Activated CD8-positive, alpha-beta T cell treated with anti-CD3 and anti-CD28 coated beads for 36 hours (primary cell): Measurements from ENCODE around the gene PIK3C2G. TPM values are rescaled to one million over a fixed set of nuclear protein-coding genes. Genes with fewer than 3 reads are reported as not detected.

Source experiments
- ATAC-seq: fragments of 200-7000 bp; cut with Tn5 transposase; one replicate; pipeline ENCODE4 v1.10.0; 2021; ENCODE audit warnings: mild to moderate bottlenecking, moderate library complexity
- CTCF ChIA-PET: fragments of 350-600 bp; sonication (Branson Sonifier 250); formaldehyde crosslinking; loops from one replicate; lab custom pipeline; 2021; ENCODE audit warnings: antibody characterized with exemption; lab: Charles Lee
- POLR2A ChIA-PET: fragments of 350-600 bp; sonication (Branson Sonifier 250); formaldehyde crosslinking; loops from one replicate; lab custom pipeline; 2021; ENCODE audit warnings: antibody characterized with exemption; lab: Charles Lee
- DNase-seq: peaks from one replicate; pipeline ENCODE4 v3.0.0-alpha.2; 2020
- H3K27ac Mint-ChIP-seq: one replicate; pipeline ENCODE4 v1.8.0; 2021; ENCODE audit warnings: mild to moderate bottlenecking, mixed read lengths
- H3K27me3 Mint-ChIP-seq: one replicate; pipeline ENCODE4 v1.8.0; 2021; ENCODE audit warnings: mixed read lengths
- H3K36me3 Mint-ChIP-seq: one replicate; pipeline ENCODE4 v1.8.0; 2021; ENCODE audit warnings: low read depth, mixed read lengths
- H3K4me1 Mint-ChIP-seq: one replicate; pipeline ENCODE4 v1.8.0; 2021; ENCODE audit warnings: low read depth, mixed read lengths
- H3K4me3 Mint-ChIP-seq: one replicate; pipeline ENCODE4 v1.8.0; 2021; ENCODE audit warnings: mild to moderate bottlenecking, moderate library complexity, mixed read lengths
- H3K9me3 Mint-ChIP-seq: one replicate; pipeline ENCODE4 v1.8.0; 2021; ENCODE audit warnings: mixed read lengths
- CTCF ChIP-seq: fragments of 200-600 bp; IDR thresholded peaks from one replicate; pipeline ENCODE4 v1.8.0; 2022; ENCODE audit warnings: antibody characterized with exemption, mild to moderate bottlenecking
- intact Hi-C: fragments of 100-400 bp; cut with micrococcal nuclease; formaldehyde crosslinking; loops from one replicate; pipeline ENCODE4 v1.10.0; 2022
- total RNA-seq, 2 experiments: library from RNA; stranded (reverse); gene quantifications; one replicate each; pipeline ENCODE4 v1.2.3, GENCODE V29; 2021

Gene PIK3C2G
- total RNA-seq, 2 experiments from 2014 or later: not detected

- DNase-seq: no peak
- peaks cover 4% of the 10 kb centered on the region for H3K9me3 Mint-ChIP-seq
- POLR2A ChIA-PET: no interaction called here
- no peak overlapping the region for H3K4me3 Mint-ChIP-seq
- intact Hi-C loops: no loop called here
- no peaks in the 10 kb centered on the region for H3K4me1 Mint-ChIP-seq
- no peak for ATAC-seq
- CTCF ChIA-PET: no interaction called here
- no peak for TF ChIP-seq CTCF
- no peaks in the 10 kb centered on the region for H3K36me3 Mint-ChIP-seq
- H3K27me3 Mint-ChIP-seq: no peaks in the 10 kb centered on the region
- H3K27ac Mint-ChIP-seq: no peak overlapping the region
Observed at GRCh38 chr12:18646286-18646890, 385.1 kb downstream of the PIK3C2G start.

- no peak overlapping the region for H3K27ac Mint-ChIP-seq
- intact Hi-C loops: no loop called here
- DNase-seq: no peak
- no peaks in the 10 kb centered on the region for H3K4me1 Mint-ChIP-seq
- no peak overlapping the region for H3K4me3 Mint-ChIP-seq
- H3K9me3 Mint-ChIP-seq: peaks cover under 1% of the 10 kb centered on the region
- ChIA-PET POLR2A (no interaction called here), CTCF (no interaction called here)
- TF ChIP-seq CTCF: no peak
- ATAC-seq: no peak
- H3K27me3 Mint-ChIP-seq: no peaks in the 10 kb centered on the region
- H3K36me3 Mint-ChIP-seq: no peaks in the 10 kb centered on the region
Observed at GRCh38 chr12:18651525-18651924, 390.2 kb downstream of the PIK3C2G start.

- CTCF ChIA-PET: no interaction called here
- no peak for ATAC-seq
Observed at GRCh38 chr12:18652596-18652995, 391.3 kb downstream of the PIK3C2G start.

GRCh38 chr12:18653465-18653864 is 392.1 kb downstream of the PIK3C2G start:
- intact Hi-C loops: no loop called here
- peaks cover 12% of the 10 kb centered on the region for H3K9me3 Mint-ChIP-seq
- H3K36me3 Mint-ChIP-seq: no peaks in the 10 kb centered on the region
- DNase-seq (no peak), ATAC-seq (no peak)
- ChIA-PET POLR2A (no interaction called here), CTCF (no interaction called here)
- no peak for TF ChIP-seq CTCF
- no peaks in the 10 kb centered on the region for H3K4me1 Mint-ChIP-seq
- no peaks in the 10 kb centered on the region for H3K27me3 Mint-ChIP-seq
- no peak overlapping the region for H3K4me3 Mint-ChIP-seq
- H3K27ac Mint-ChIP-seq: no peak overlapping the region

More at GRCh38 chr12:18652596-18652995, 391.3 kb downstream of the PIK3C2G start:
- no peak overlapping the region for H3K4me3 Mint-ChIP-seq
- no peaks in the 10 kb centered on the region for H3K36me3 Mint-ChIP-seq
- peaks cover 7% of the 10 kb centered on the region for H3K9me3 Mint-ChIP-seq
- POLR2A ChIA-PET: no interaction called here
- DNase-seq: no peak
- intact Hi-C loops: no loop called here
- H3K27ac Mint-ChIP-seq: no peak overlapping the region
- TF ChIP-seq CTCF: no peak
- no peaks in the 10 kb centered on the region for H3K4me1 Mint-ChIP-seq
- no peaks in the 10 kb centered on the region for H3K27me3 Mint-ChIP-seq

GRCh38 chr12:18655351-18655750 is 394.0 kb downstream of the PIK3C2G start:
- peaks cover 16% of the 10 kb centered on the region for H3K9me3 Mint-ChIP-seq
- H3K4me1 Mint-ChIP-seq: no peaks in the 10 kb centered on the region
- no peaks in the 10 kb centered on the region for H3K27me3 Mint-ChIP-seq
- H3K36me3 Mint-ChIP-seq: no peaks in the 10 kb centered on the region
- no peak for TF ChIP-seq CTCF
- intact Hi-C loops: no loop called here
- DNase-seq (no peak), ATAC-seq (no peak)
- ChIA-PET POLR2A (no interaction called here), CTCF (no interaction called here)
- no peak overlapping the region for H3K4me3 Mint-ChIP-seq
- H3K27ac Mint-ChIP-seq: no peak overlapping the region
